GM19372 (cell line): Measurements from ENCODE around the gene KPNB1.

Source experiments
- ATAC-seq: cut with Tn5 transposase; IDR thresholded peaks from one replicate; pipeline ENCODE4 v1.9.1; 2021; ENCODE audit warnings: mild to moderate bottlenecking, low read depth, moderate library complexity; ENCODE audit not compliant: unreplicated experiment

Gene KPNB1

GRCh38 chr17:47708864-47709541, 59.3 kb downstream of the KPNB1 start:
- no peak for ATAC-seq

GRCh38 chr17:47709594-47709993, 59.9 kb downstream of the KPNB1 start:
- ATAC-seq, result no peak

DNA sequence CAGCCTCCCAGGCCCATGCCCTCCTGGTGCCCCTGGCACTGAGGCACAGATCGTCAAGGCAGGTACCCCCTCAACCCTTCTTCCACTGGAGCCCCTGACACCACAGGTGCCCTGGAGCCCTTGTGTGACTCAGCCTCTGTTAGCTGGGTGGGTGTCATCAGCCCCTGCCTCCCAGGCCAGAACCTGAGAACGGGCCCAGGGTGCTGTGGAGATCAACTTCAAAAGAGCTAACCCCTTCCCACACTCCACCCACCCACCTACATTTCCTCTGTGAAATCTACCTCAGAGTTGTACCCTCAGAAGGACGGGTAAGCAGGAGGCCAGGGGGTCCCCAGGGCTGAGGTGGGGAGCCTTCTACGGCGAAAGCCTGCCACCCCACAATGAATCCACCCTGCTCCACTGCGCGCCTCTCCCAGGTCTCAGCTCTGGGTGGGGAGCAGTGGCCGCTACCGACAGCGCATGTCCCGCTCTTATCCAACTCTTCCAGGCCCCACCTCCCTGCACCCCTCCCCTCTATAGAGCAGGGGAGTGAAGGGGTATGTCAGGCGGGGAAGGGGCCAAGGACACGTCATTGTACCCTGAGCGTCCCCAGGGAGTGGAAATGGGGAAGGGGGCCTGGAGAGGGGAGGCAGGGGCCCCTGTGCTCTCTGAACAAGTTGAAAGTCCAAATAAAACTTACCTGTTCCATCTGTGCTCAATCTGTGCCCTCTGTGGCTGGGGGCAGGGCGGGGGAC, 61.8 kb downstream of the KPNB1 start:
- no peak for ATAC-seq

GRCh38 chr17:47712330-47713023, 62.8 kb downstream of the KPNB1 start:
- no peak for ATAC-seq

GRCh38 chr17:47713980-47714700, 64.4 kb downstream of the KPNB1 start:
- ATAC-seq, result no peak

DNA sequence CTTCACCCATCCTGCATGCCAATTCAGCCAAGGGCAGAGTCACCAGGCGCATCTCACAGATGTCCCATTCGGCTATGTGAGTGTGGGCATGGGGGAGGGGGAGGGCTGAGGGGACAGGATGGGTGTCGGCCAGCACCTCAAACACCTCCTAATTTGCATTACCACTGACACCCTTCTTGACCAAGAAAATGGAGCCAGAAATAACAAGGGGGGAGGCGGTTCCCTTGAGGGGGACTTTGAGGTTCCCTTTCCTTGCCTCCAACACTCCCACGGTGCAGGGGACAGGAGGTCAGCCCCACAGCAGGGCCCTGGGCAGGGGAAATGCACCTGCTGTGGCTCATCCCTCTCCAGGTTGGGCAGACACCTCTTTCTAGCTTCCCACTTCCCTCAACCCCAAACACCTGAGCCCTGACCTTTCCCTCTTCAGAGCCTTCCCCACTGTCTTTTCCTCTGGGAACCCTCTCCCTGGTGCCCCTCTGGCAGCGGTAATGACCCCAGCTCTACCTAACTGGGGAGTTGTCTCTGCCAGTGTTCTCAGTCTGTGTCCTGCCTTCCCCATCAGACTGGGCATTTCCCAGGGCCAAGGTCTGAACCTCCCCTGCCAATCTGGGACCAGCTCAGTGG, 65.2 kb downstream of the KPNB1 start:
- no peak for ATAC-seq

GRCh38 chr17:47715669-47716325, 66.1 kb downstream of the KPNB1 start:
- no peak for ATAC-seq

DNA sequence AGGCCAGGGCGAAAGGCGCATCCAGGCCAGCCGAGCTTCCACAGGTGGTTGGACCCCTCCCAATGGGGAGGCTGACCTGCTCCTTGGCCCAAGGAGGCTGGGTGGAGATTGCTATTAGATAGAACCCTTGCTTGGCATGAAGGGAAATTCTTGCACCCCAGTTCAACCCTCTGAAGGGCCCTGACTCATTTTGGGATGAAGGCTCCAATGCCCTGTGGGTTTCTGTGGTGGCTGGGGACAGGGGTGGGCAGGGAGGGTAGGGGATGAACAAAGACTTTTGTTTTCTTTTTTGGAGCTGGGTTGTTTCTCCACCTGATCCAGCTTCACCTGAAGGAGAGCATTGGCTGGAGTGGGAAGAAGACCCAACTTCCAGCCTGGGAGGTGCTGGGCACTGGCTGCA, 66.7 kb downstream of the KPNB1 start:
- ATAC-seq, result no peak

DNA sequence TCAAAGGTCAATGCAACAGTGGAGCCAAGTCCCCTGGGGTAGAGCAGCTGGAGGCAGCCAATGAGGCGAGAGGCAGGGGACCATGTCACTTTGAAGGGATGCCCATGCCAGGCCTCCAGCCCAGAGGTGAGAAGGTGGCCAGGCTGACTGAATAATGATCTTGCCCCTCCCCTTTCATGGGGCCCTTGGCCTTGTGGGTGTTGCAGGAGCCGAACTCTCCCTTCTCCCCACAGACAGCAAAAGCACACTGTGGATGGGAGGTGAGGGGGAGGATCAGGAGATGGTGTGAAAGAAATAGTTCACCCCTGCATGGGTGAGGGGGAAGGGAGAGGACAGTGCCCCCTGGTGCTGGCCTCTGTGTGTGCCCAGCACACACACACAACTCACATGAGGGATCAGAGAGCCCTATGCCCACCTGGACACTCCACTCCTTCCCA, 67.6 kb downstream of the KPNB1 start:
- no peak for ATAC-seq

DNA sequence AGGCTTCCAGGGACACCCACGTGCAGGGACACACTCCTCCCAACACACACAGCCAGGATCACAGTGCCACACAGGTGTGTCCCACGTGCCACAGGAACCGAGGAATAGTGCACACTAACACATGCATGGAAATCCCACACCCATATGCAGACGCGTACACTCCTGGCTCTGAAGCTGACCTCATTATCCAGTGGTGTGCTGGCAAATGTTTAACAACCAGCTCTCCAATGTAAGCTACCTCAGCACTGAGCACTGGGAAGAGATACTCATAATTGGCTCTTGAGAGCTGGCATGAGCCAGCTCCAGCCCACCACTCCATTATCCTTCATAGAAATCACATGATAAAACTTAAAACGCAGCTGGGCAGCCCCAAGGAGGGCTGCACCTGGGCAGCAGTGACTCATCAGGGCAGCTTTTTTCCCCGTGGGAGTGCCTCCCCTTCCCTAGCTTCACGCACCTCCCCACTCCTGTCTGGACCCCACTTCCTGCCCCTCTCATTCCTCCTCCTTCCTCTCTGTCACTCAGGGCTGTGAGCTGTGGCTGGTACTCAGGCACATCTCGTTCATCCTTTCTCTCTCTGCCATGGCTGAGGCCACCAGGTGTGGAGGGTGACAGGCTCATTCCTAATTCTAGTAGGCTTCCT, 68.4 kb downstream of the KPNB1 start:
- no peak for ATAC-seq

- no peak for ATAC-seq
Observed at GRCh38 chr17:47718634-47719405, 69.1 kb downstream of the KPNB1 start.

- ATAC-seq, result no peak
Observed at GRCh38 chr17:47719411-47720152, 69.9 kb downstream of the KPNB1 start.

DNA sequence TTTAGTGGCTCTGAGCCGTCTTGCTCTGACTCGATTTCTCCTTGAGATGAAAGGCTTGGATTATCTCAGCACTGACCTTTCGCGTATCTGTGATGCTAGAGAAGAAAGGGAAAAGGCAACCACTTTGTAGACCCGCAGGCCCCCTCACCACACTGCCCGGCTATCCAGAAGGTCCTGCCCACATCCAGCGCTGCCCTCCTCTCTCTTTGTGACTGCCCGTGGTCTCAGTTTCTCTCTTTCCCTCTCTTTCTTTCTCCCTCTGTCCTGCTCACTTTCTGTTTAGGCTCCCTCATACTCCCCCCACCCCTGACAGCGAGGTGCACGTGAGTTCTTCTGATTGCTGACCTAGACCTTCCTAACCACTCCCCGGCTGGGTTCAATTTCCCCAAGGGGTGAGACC, 70.5 kb downstream of the KPNB1 start:
- ATAC-seq, result no peak

GRCh38 chr17:47720754-47721533, 71.2 kb downstream of the KPNB1 start:
- no peak for ATAC-seq

DNA sequence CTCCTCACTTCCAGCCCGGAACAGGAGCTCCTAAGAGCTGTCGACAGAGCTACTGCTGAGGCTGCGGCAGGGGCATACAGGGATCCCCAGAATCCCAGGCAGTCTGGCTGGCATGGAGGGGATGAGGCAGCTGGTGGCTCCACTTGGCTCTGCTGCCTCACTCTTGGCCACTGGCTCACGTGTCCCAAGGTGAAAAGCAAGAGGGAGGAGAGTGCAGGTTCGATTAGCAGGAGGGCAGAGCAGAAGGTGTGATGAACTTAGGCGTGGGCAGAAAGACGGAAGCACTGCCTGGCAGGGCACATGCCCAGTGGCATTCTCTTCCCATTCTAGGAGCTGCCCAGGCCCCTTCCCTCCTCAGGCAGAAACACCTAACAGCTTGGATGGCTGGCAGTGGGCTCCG, 72.0 kb downstream of the KPNB1 start:
- no peak for ATAC-seq

- ATAC-seq, result no peak
Observed at GRCh38 chr17:47724705-47725104, 75.0 kb downstream of the KPNB1 start.

GRCh38 chr17:47725446-47726111, 75.9 kb downstream of the KPNB1 start:
- no peak for ATAC-seq
